ENCODE results near the gene ADH1A. TPM values are rescaled to one million over a fixed set of nuclear protein-coding genes. Genes with fewer than 3 reads are reported as not detected.
A peak's percentile ranks its signal among the peaks of the same experiment; 100 is the strongest.

Gene ADH1A
- total and polyA plus RNA-seq, 11 donors: 0.25 to 1.9 TPM; not detected in 9

- peaks cover 0 to 3% (median 0%) of the 10 kb centered on the region in 12 donors for H3K4me1 ChIP-seq
- no peaks in the 10 kb centered on the region for H3K27me3 ChIP-seq
- DNase-seq (no peak), ATAC-seq (no peak)
- H3K27ac ChIP-seq: no peak overlapping the region
- H3K9me3 ChIP-seq: peaks cover 0 to under 1% (median 0%) of the 10 kb centered on the region in 12 donors
- H3K36me3 ChIP-seq: no peaks in the 10 kb centered on the region
- no peak overlapping the region for H3K4me3 ChIP-seq
- TF ChIP-seq CTCF (IDR thresholded peaks at IDR 0.05) (no peak), POLR2A (IDR thresholded peaks at IDR 0.05) (no peak)
- intact Hi-C loops (cut with DNase I): loop anchor here in 1 of 10 donors (10.0 kb wide), 1 partner anchor 130 kb away; no protein-coding TSS in a partner anchor
- WGBS, 4 donors: 81 to 86% (median 84%) methylated on average over 5 of the region's 5 CpGs
These were observed 15.7 kb downstream of the ADH1A start for GRCh38 chr4:99275050-99275449.

GRCh38 chr4:99273704-99274103, 17.1 kb downstream of the ADH1A start:
- no peak for TF ChIP-seq CTCF (IDR thresholded peaks at IDR 0.05)
- TF ChIP-seq POLR2A (IDR thresholded peaks at IDR 0.05): no peak
- H3K4me1 ChIP-seq: peaks cover 0 to 3% (median 0%) of the 10 kb centered on the region in 12 donors

GRCh38 chr4:99264927-99265326, 25.9 kb downstream of the ADH1A start:
- intact Hi-C loops (cut with DNase I): no loop called here
- no peak overlapping the region for H3K27ac ChIP-seq

More at GRCh38 chr4:99273704-99274103, 17.1 kb downstream of the ADH1A start:
- H3K27ac ChIP-seq: peak overlapping the region in 5 of 12 donors; percentile 2 to 54 (median 19)
- WGBS, 4 donors: 70 to 80% (median 75%) methylated on average over 2 of the region's 2 CpGs
- H3K27me3 ChIP-seq: no peaks in the 10 kb centered on the region
- DNase-seq (peak in 1 of 5 donors; percentile 26), ATAC-seq (peak in 1 of 4 donors; percentile 68)
- H3K9me3 ChIP-seq: peaks cover 0 to 3% (median 0%) of the 10 kb centered on the region in 12 donors
- H3K4me3 ChIP-seq: no peak overlapping the region
- intact Hi-C loops (cut with DNase I): loop anchor here in 1 of 10 donors (10.0 kb wide), 1 partner anchor 131 kb away; no protein-coding TSS in a partner anchor
- H3K36me3 ChIP-seq: no peaks in the 10 kb centered on the region

GRCh38 chr4:99252746-99253145, 38.0 kb downstream of the ADH1A start:
- WGBS, 4 donors: 82 to 85% (median 83%) methylated on average over 4 of the region's 4 CpGs
- H3K36me3 ChIP-seq: no peaks in the 10 kb centered on the region
- H3K4me3 ChIP-seq: no peak overlapping the region
- H3K9me3 ChIP-seq: peaks cover 0 to under 1% (median 0%) of the 10 kb centered on the region in 12 donors
- H3K27me3 ChIP-seq: no peaks in the 10 kb centered on the region
- no peak overlapping the region for H3K27ac ChIP-seq
- H3K4me1 ChIP-seq: no peaks in the 10 kb centered on the region
- no peak for ATAC-seq
- intact Hi-C loops (cut with DNase I): no loop called here
- TF ChIP-seq CTCF (IDR thresholded peaks at IDR 0.05) (no peak), POLR2A (IDR thresholded peaks at IDR 0.05) (no peak)
- DNase-seq: no peak

More at GRCh38 chr4:99264927-99265326, 25.9 kb downstream of the ADH1A start:
- Histone ChIP-seq H3K4me1 (peaks cover 0 to 2% (median 0%) of the 10 kb centered on the region in 12 donors), H3K27me3 (no peaks in the 10 kb centered on the region), H3K36me3 (no peaks in the 10 kb centered on the region), H3K9me3 (peaks cover 0 to 19% (median 0%) of the 10 kb centered on the region in 12 donors), H3K4me3 (no peak overlapping the region)
- no peak for TF ChIP-seq POLR2A (IDR thresholded peaks at IDR 0.05)
- TF ChIP-seq CTCF (IDR thresholded peaks at IDR 0.05): no peak
- ATAC-seq (no peak), DNase-seq (no peak)
